NB4 (cell line): ENCODE measurements around the gene TLK1.

ENCODE experiments used
- MAX ChIP-seq: IDR thresholded peaks from 2 replicates; pipeline ENCODE4 v1.6.1; 2011; ENCODE audit warnings: low read depth, low read length
- MYC ChIP-seq: IDR thresholded peaks from 2 replicates; pipeline ENCODE4 v1.6.1; 2011; ENCODE audit warnings: low read depth, low read length
- POLR2A ChIP-seq: IDR thresholded peaks from 2 replicates; pipeline ENCODE4 v1.6.1; 2011; ENCODE audit warnings: mild to moderate bottlenecking; ENCODE audit not compliant: insufficient read length; ENCODE audit errors: extremely low read depth
- TF ChIP-seq, protein P1 (sequence below): IDR thresholded peaks from one replicate; pipeline ENCODE4 v1.5.1; 2012; ENCODE audit warnings: low read depth, low read length

- TF ChIP-seq, protein P1, sequence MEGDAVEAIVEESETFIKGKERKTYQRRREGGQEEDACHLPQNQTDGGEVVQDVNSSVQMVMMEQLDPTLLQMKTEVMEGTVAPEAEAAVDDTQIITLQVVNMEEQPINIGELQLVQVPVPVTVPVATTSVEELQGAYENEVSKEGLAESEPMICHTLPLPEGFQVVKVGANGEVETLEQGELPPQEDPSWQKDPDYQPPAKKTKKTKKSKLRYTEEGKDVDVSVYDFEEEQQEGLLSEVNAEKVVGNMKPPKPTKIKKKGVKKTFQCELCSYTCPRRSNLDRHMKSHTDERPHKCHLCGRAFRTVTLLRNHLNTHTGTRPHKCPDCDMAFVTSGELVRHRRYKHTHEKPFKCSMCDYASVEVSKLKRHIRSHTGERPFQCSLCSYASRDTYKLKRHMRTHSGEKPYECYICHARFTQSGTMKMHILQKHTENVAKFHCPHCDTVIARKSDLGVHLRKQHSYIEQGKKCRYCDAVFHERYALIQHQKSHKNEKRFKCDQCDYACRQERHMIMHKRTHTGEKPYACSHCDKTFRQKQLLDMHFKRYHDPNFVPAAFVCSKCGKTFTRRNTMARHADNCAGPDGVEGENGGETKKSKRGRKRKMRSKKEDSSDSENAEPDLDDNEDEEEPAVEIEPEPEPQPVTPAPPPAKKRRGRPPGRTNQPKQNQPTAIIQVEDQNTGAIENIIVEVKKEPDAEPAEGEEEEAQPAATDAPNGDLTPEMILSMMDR = no peak
- TF ChIP-seq POLR2A (no peak), MAX (no peak), MYC (no peak)
Measured at GRCh38 chr2:171072164-171072563, 88.5 kb downstream of the TLK1 start.
